Stomach (tissue), 9 donors: ENCODE results near the gene OR5D18. TPM values are rescaled to one million over a fixed set of nuclear protein-coding genes. Genes with fewer than 3 reads are reported as not detected.

ENCODE experiments used
- DNase-seq, 2 donors: peaks; one replicate each; pipeline versions ENCODE4 v3.0.0 to v3.0.0-alpha.2; 2013 to 2019
- H3K27ac ChIP-seq, 5 donors: fragments of 200-600 bp in 4 of 5; sonication (generic) in 4 of 5; one replicate each; pipeline ENCODE4 v1.5.1; 2013 to 2019; ENCODE audit warnings: mild to moderate bottlenecking in 1 of 5, moderate library complexity in 1 of 5
- H3K27me3 ChIP-seq, 3 donors: fragments of 200-600 bp; sonication (generic); one replicate each; pipeline ENCODE4 v1.5.1; 2017 to 2019; ENCODE audit warnings: mixed run types in 1 of 3
- H3K36me3 ChIP-seq, 4 donors: fragments of 200-600 bp; sonication (generic); 1 replicate in 3 of 4; 2 replicates in 1 of 4; pipeline ENCODE4 v1.5.1; 2016 to 2019
- H3K4me1 ChIP-seq, 4 donors: fragments of 200-600 bp; sonication (generic); one replicate each; pipeline ENCODE4 v1.5.1; 2016 to 2019
- H3K4me3 ChIP-seq, 4 donors: fragments of 200-600 bp; sonication (generic) in 3 of 4; one replicate each; pipeline ENCODE4 v1.5.1; 2016 to 2019; ENCODE audit warnings: mild to moderate bottlenecking in 1 of 4
- H3K9me3 ChIP-seq, 4 donors: fragments of 200-600 bp; sonication (generic); one replicate each; pipeline ENCODE4 v1.5.1; 2016 to 2019
- EP300 ChIP-seq: sonication (generic); formaldehyde crosslinking; IDR thresholded peaks from one replicate; pipeline ENCODE4 v1.6.1; 2017; ENCODE audit warnings: antibody characterized with exemption
- POLR2A ChIP-seq, 4 donors: fragments of 450-650 bp; IDR thresholded peaks; one replicate each; pipeline ENCODE4 v1.6.1; 2016; ENCODE audit warnings: antibody characterized with exemption in 4 of 4, control low read depth in 2 of 4, mild to moderate bottlenecking in 1 of 4, moderate library complexity in 1 of 4
- POLR2AphosphoS5 ChIP-seq, 3 donors: sonication (generic); formaldehyde crosslinking; IDR thresholded peaks; one replicate each; pipeline ENCODE4 v1.6.1; 2016; ENCODE audit warnings: antibody characterized with exemption in 3 of 3
- WGBS, 5 donors: extraction: QIAGEN DNeasy Blood & Tissue Kit in 3 of 5; methylation state at CpG; one replicate each; pipeline versions ENCODE4 v1.1.5 to v1.1.7; 2013 to 2018; 5-methylcytosine and 5-hydroxymethylcytosine counted together
- intact Hi-C: fragments of 100-400 bp; cut with DNase I; formaldehyde crosslinking; loops from one replicate; pipeline ENCODE4 v1.15.1; 2023; ENCODE audit warnings: low total_unique reads
- polyA plus RNA-seq, 3 donors: library from polyadenylated mRNA; stranded (reverse); fragments of 200-250 nt; gene quantifications; one replicate each; pipeline ENCODE4 v1.2.3, GENCODE V29; 2013
- total RNA-seq, 5 donors: library from RNA; depleted of rRNA; stranded (reverse); fragments of >200 nt; gene quantifications; one replicate each; pipeline versions ENCODE4 v1.1.0 to v1.2.3, GENCODE V29; 2014 to 2016
- TF ChIP-seq, protein P1 (sequence below), 7 experiments: fragments of 450-650 bp in 4 of 7; fragments of 200-600 bp in 3 of 7; sonication (generic) in 3 of 7; IDR thresholded peaks; one replicate each; pipeline ENCODE4 v1.5.1; 2016 to 2019; ENCODE audit warnings: antibody characterized with exemption in 7 of 7, control low read depth in 2 of 7, mild to moderate bottlenecking in 1 of 7
- donor health status: healthy with polysubstance abuse.
- donor health status: Bipolar disorder and iron deficiency.
- donor health status: healthy.

OR5D18 gene
- total and polyA plus RNA-seq, 8 donors = not detected

DNA sequence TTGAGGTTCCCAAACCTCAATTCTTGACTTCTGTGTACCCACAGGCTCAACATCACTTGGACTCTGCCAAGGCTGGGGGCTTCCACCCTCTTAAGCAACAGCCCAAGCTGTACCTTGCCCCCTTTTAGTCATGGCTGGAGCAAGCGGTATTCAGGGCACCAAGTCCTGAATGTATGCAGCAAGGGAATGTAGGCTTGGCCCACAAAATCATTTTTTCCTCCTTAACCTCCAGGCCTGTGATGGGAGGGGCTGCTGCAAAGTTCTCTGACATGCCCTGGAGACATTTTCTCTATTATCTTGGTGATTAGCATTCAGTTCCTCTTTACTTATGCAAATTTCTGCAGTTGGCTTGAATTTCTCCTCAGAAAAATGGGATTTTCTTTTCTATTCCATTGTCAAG lies 13.2 kb upstream of the OR5D18 start:
- DNase-seq = no peak
- Histone ChIP-seq H3K27me3 (no peaks in the 10 kb centered on the region), H3K36me3 (no peaks in the 10 kb centered on the region), H3K27ac (no peak overlapping the region), H3K9me3 (peaks cover 0 to 29% (median 16%) of the 10 kb centered on the region in 4 donors), H3K4me1 (no peaks in the 10 kb centered on the region), H3K4me3 (no peak overlapping the region)
- 85 to 100% (median 90%) methylated on average over 1 of the region's 1 CpG for WGBS, 5 donors
- intact Hi-C loops = no loop called here
- TF ChIP-seq, protein P1, sequence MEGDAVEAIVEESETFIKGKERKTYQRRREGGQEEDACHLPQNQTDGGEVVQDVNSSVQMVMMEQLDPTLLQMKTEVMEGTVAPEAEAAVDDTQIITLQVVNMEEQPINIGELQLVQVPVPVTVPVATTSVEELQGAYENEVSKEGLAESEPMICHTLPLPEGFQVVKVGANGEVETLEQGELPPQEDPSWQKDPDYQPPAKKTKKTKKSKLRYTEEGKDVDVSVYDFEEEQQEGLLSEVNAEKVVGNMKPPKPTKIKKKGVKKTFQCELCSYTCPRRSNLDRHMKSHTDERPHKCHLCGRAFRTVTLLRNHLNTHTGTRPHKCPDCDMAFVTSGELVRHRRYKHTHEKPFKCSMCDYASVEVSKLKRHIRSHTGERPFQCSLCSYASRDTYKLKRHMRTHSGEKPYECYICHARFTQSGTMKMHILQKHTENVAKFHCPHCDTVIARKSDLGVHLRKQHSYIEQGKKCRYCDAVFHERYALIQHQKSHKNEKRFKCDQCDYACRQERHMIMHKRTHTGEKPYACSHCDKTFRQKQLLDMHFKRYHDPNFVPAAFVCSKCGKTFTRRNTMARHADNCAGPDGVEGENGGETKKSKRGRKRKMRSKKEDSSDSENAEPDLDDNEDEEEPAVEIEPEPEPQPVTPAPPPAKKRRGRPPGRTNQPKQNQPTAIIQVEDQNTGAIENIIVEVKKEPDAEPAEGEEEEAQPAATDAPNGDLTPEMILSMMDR (IDR thresholded peaks at IDR 0.05) = no peak
- TF ChIP-seq POLR2A (IDR thresholded peaks at IDR 0.05) = no peak
- TF ChIP-seq EP300 = no peak
- no peak for TF ChIP-seq POLR2AphosphoS5 (IDR thresholded peaks at IDR 0.05)

- Histone ChIP-seq H3K27me3 (no peaks in the 10 kb centered on the region), H3K36me3 (no peaks in the 10 kb centered on the region), H3K9me3 (peaks cover 0 to 31% (median 10%) of the 10 kb centered on the region in 4 donors), H3K4me3 (no peak within 1 kb of the TSS), H3K27ac (no peak within 1 kb of the TSS), H3K4me1 (no peaks in the 10 kb centered on the region)
- no peak for DNase-seq
- 74 to 89% (median 84%) methylated on average over 1 of the region's 1 CpG for WGBS, 5 donors
- intact Hi-C loops = no loop called here
- no peak for TF ChIP-seq POLR2A (IDR thresholded peaks at IDR 0.05)
- no peak for TF ChIP-seq EP300
These were observed 8.4 kb upstream of the OR5D18 start, which contains the start of gene OR5L1 for GRCh38 chr11:55811067-55811466. OR5L1 (plus strand) TSS chr11:55811367; CDS start chr11:55811467, 100 bp downstream.

DNA sequence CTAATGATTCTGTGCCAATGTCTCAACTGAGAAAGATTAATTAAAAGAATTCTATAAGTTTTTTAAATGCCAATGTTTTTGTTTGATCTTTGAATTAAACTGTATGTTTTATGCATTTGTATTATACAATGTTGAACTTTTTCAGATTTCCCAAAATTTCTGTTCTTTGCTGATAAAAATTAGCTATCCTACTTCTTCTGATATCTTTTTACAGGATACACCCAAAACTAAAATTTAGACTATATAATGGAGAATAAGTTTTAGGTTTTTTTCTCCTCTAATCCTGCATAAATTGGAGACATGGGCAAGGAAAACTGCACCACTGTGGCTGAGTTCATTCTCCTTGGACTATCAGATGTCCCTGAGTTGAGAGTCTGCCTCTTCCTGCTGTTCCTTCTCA lies 7.5 kb downstream of the OR5D18 start, which contains the start of gene OR5L2:
Gene OR5L2, plus strand, starts transcription at position 301 of the 400 bp plus-strand sequence. Its CDS starts 0 bp downstream, at position 301.
- Histone ChIP-seq H3K4me1 (no peaks in the 10 kb centered on the region), H3K27ac (no peak within 1 kb of the TSS), H3K36me3 (no peaks in the 10 kb centered on the region), H3K9me3 (peaks cover 0 to 10% (median 2%) of the 10 kb centered on the region in 4 donors), H3K4me3 (no peak within 1 kb of the TSS), H3K27me3 (no peaks in the 10 kb centered on the region)
- intact Hi-C loops = no loop called here
- no peak for TF ChIP-seq POLR2AphosphoS5 (IDR thresholded peaks at IDR 0.05)
- no peak for DNase-seq

DNA sequence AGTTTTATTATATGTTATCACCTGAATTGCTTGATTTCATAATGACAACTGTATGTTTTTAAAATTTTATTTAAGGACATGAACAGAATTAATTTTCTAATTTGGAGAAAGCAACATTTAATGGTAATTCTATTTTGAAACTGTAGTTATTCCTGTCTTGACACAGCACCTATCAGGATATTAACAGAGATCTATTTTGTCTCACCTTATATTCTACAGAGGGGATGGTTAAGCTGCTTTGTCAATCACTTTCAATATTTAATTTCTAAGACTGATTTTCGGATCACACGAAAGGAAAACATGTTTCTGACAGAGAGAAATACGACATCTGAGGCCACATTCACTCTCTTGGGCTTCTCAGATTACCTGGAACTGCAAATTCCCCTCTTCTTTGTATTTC lies 19.0 kb downstream of the OR5D18 start, which contains the start of gene OR5D16:
Gene OR5D16, plus strand, starts transcription at position 301 of the 400 bp plus-strand sequence. Its CDS starts 0 bp downstream, at position 301.
- TF ChIP-seq POLR2AphosphoS5 (IDR thresholded peaks at IDR 0.05) = no peak
- no peak for TF ChIP-seq EP300
- no peak for TF ChIP-seq POLR2A (IDR thresholded peaks at IDR 0.05)
- TF ChIP-seq, protein P1 (IDR thresholded peaks at IDR 0.05) = no peak

DNA sequence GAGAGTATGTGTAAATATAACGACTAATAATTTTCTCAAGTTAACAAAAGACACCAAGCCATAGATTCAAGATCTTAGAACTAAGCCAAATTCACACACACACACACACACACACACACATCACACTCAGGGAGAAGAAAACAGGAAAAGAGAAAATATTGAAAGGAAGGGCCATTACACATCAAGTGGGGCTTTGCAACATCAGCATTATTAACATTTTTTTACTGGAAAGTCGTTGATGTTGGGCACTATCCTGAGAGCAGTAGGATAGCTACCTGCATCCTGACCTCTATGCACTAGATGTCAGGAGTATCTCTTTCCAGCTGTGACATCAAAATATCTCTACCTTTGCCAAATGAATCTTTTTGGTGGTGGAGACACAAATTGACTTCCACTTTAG lies 28.0 kb downstream of the OR5D18 start:
- Histone ChIP-seq H3K36me3 (no peaks in the 10 kb centered on the region), H3K4me3 (no peak overlapping the region), H3K4me1 (no peaks in the 10 kb centered on the region), H3K27me3 (no peaks in the 10 kb centered on the region), H3K9me3 (peaks cover 0 to 6% (median 2%) of the 10 kb centered on the region in 4 donors), H3K27ac (no peak overlapping the region)
- TF ChIP-seq EP300 (no peak), POLR2A (IDR thresholded peaks at IDR 0.05) (no peak), POLR2AphosphoS5 (IDR thresholded peaks at IDR 0.05) (no peak)
- TF ChIP-seq, protein P1 (IDR thresholded peaks at IDR 0.05) = no peak
- 28 to 49% (median 32%) methylated on average over 2 of the region's 2 CpGs for WGBS, 5 donors
- no peak for DNase-seq
- intact Hi-C loops = no loop called here

More for the DNA sequence above, 19.0 kb downstream of the OR5D18 start, which contains the start of gene OR5D16:
- no peak for DNase-seq
- Histone ChIP-seq H3K27ac (no peak within 1 kb of the TSS), H3K36me3 (no peaks in the 10 kb centered on the region), H3K27me3 (no peaks in the 10 kb centered on the region), H3K4me1 (no peaks in the 10 kb centered on the region), H3K9me3 (peaks cover 0 to 19% (median 4%) of the 10 kb centered on the region in 4 donors), H3K4me3 (no peak within 1 kb of the TSS)
- intact Hi-C loops = no loop called here
- WGBS, 5 donors = 23 to 43% (median 35%) methylated on average over 3 of the region's 3 CpGs
